Right ventricle myocardium inferior (tissue), 1 donor: ENCODE results near the gene TRABD2B. TPM values are rescaled to one million over a fixed set of nuclear protein-coding genes. Genes with fewer than 3 reads are reported as not detected.

Source experiments
- ATAC-seq: fragments of 200-7000 bp; cut with Tn5 transposase; one replicate; pipeline ENCODE4 v1.9.1; 2020; ENCODE audit warnings: mild to moderate bottlenecking, moderate library complexity
- DNase-seq: peaks from one replicate; pipeline ENCODE4 v3.0.0; 2021; ENCODE audit errors: missing footprints
- intact Hi-C: fragments of 100-400 bp; cut with DNase I; formaldehyde crosslinking; loops from one replicate; pipeline ENCODE4 v1.11.0; 2022
- total RNA-seq: library from RNA; stranded (reverse); fragmentation: NEBNext Ultra II Directional; extraction: Animal tissue kit (Norgen Biotek cat#: 25700); gene quantifications from one replicate; pipeline ENCODE4 v1.2.1, GENCODE V29; 2021
- donor health status: DM: no; HTN: yes; CAD: no; lungs with severe emphysema.

TRABD2B gene
- total RNA-seq, 1 donor from 2014 or later, result 0.57 TPM

GRCh38 chr1:47950471-47950870 is 46.7 kb downstream of the TRABD2B start:
- intact Hi-C loops, result no loop called here
- no peak for ATAC-seq
- no peak for DNase-seq

DNA sequence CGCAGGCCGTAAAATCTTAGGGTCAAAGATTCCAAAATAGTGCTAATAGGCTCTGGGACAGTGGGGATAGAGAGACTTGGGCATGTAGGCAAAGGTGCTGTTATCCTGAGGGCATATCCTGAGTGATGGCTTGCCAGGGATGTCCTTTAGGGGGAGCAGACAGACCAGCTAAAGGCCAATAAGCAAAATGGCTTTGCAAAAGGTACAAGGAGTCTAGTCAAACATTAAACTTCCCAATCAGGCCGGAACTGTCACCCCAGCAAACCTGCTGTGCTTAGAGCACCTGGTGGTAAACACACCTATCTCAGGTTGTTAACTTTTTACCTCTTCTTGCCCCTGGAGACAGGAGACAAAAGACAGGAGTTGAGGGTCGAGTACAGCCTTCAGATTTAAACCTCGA is 49.1 kb downstream of the TRABD2B start:
- intact Hi-C loops, result no loop called here
- ATAC-seq (no peak), DNase-seq (no peak)

DNA sequence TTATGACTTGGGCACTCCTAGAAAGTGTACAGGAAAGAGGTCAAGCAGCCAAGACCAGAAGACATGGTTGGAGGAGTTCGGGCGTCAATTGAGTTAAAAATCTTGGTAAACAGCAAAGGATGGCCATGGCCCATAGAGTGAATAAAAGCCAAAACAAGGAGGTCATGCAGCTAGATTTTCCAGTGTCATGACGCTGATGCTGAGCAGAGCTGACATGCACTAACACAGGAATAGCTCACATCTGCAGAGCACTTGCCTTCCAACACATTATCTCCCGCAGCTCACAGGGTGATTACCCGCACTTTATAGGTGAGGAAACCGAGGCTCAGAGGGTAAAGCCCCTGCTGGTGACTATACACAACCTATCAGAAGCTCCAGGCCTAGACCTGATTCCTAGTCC is 49.7 kb downstream of the TRABD2B start:
- ATAC-seq, result no peak
- DNase-seq, result no peak
- intact Hi-C loops, result no loop called here

DNA sequence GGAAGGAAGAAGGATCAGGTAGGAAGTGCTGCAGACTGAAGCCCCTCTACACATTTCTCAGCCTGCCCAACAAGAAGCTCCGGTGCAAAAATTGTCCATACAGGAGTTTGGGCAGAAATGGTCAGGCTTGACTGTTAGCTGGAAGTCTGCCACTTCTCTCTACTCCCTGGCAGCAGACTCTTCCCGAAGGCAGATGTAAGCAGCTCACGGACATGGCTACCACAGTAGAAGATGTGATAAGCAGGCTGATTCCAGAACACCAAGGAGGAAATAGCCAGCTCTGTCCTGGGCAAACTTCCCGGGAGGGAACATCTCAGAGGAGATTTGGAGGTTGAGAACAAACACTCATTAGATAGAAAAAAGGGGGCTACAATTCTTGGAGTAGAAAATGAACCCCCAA is 52.6 kb downstream of the TRABD2B start:
- no peak for ATAC-seq
- intact Hi-C loops, result loop anchor here (5.0 kb wide), 1 partner anchor 53 kb away; the partner anchor contains the start of gene TRABD2B
- DNase-seq, result no peak

DNA sequence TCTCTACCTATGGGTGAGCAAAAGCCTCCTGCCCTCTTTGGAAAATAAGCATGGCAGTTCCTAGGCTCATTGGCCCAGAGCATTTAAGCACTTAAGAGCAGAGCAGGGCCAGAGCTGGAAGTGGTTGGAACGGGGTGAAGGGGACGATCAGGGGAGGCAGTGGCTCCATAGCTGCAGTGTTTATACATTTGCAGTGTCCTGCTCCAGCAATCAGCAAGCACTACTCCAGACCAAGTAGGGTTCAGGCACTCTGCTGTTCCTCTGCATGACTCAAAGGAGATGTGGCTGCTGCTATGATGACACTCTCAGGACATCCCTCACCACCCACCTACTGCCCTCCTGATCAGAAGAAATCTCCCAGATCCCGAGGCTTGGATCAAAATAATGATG is 55.0 kb downstream of the TRABD2B start:
- no peak for ATAC-seq
- no peak for DNase-seq
- intact Hi-C loops, result loop anchor here (5.0 kb wide), 1 partner anchor 55 kb away; the partner anchor contains the start of gene TRABD2B

- no peak for ATAC-seq
- intact Hi-C loops, result loop anchor here (5.0 kb wide), 1 partner anchor 56 kb away; the partner anchor contains the start of gene TRABD2B
- DNase-seq, result no peak
These were observed 55.5 kb downstream of the TRABD2B start for GRCh38 chr1:47941609-47942239.

DNA sequence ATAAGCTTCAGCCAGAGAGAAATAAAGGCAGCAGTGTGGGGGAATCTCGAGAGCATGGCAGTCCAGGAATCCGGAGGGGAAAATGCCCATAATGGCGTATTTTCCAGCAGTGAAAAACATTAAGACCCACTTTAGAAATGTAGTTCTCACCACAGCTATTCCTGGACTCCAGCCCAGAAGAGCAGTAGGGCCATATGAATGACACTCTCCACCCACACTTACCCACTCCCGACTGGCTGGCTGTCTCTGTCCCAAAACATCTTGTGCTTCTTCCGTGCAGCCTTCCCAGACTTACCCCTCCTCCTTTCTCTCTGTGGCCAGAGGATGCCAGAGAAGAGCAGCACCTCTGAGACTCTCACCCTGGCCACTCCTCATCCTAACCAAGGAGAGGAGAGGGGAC is 56.4 kb downstream of the TRABD2B start:
- intact Hi-C loops, result loop anchor here (5.0 kb wide), 1 partner anchor 57 kb away; the partner anchor contains the start of gene TRABD2B
- ATAC-seq, result no peak
- DNase-seq, result no peak

- ATAC-seq (no peak), DNase-seq (no peak)
- intact Hi-C loops, result loop anchor here (5.0 kb wide), 1 partner anchor 57 kb away; the partner anchor contains the start of gene TRABD2B
These were observed 56.9 kb downstream of the TRABD2B start for GRCh38 chr1:47940326-47940725.

DNA sequence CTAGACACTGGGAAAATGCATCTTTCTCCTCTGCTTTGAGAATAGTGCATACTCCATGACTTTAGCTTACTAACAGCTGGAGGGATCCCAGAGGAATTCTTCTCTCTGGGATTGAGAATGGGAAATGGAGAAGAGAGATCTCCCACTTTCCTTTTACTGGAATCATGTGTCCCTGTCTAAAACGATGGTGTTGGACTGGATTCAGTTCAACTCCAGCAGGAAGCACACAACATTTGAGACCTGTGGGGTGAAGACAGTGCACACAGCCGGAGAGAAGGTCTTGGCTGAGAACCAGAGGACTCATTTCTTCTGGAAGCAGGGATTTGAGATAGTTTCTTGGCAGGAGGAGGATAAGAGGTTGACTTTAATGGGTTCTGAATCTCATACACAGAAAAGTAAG is 58.7 kb downstream of the TRABD2B start:
- ATAC-seq (peak; percentile 12), DNase-seq (no peak)
- intact Hi-C loops, result no loop called here

- intact Hi-C loops, result no loop called here
- no peak for ATAC-seq
- DNase-seq, result no peak
These were observed 59.5 kb downstream of the TRABD2B start for GRCh38 chr1:47937586-47938254.

- DNase-seq (no peak), ATAC-seq (no peak)
- intact Hi-C loops, result no loop called here
These were observed 60.2 kb downstream of the TRABD2B start for GRCh38 chr1:47936916-47937551.

GRCh38 chr1:47935856-47936255 is 61.3 kb downstream of the TRABD2B start:
- intact Hi-C loops, result no loop called here
- no peak for ATAC-seq
- no peak for DNase-seq

DNA sequence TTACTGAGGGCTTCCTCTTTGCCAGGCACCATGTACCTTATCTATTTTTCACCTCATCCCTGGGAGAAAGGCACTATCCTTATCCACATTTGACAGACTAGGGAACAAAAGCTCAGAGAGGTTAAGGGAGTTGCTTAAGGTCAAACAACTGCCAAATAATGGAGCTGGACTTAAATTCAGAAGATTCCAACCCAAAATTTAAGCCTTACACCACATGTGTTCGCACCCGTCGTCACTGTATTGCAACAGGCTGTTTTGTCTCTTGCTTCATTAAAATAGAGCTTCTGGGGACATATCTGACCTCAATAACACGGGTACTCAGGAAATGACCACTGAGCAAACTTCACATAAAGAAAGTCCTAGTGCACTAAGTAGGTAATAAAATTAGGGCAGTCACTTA is 62.0 kb downstream of the TRABD2B start:
- DNase-seq (no peak), ATAC-seq (peak; percentile 71)
- intact Hi-C loops, result no loop called here

DNA sequence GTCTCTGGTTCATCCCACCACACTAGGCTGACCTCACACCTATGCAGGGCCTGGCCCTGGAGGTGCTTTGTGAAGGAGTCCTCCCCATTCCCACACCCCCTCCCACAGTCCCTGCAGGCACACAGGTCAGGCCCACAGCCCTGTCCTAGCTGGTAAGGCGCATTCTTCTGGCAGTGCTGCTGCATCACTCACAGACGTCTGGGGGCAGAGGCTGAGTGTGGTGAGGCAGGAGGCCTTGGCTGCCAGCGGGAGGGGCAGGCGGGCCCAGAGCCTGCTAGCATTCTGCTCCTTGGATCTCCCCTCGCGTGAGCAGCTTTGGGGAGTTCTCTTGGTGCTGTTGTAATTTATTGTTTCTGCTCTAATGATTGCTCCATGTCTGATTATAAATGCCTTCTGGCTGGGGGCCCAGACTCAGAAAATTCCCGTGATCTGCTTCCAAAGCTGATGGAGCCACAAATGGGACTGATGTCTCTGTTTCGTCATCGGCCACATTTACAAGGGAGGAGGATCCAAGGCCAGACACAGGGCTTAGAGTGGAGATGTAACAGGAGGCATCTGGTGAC is 62.9 kb downstream of the TRABD2B start:
- peak; percentile 83 for ATAC-seq
- DNase-seq, result peak; percentile 75
- intact Hi-C loops, result no loop called here

DNA sequence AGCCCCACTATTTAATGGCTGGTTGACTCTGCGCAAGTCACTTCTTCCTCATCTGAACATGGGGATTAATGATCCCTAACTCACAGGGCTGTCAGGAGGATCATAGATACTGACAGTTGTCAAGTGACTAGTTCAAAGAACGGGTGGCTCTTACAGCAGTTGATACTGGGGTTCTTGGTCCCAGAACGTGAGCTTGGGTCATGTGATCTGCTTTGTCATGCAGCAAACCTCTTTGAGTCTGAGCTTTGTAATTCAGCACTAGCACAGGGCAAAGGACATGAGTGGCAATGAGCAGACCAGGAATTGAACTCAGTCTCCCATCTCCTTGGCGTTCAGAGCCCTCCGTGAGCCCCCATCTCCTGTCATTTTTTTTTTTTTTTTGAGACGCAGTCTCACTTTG is 64.4 kb downstream of the TRABD2B start:
- DNase-seq (no peak), ATAC-seq (no peak)
- intact Hi-C loops, result no loop called here

DNA sequence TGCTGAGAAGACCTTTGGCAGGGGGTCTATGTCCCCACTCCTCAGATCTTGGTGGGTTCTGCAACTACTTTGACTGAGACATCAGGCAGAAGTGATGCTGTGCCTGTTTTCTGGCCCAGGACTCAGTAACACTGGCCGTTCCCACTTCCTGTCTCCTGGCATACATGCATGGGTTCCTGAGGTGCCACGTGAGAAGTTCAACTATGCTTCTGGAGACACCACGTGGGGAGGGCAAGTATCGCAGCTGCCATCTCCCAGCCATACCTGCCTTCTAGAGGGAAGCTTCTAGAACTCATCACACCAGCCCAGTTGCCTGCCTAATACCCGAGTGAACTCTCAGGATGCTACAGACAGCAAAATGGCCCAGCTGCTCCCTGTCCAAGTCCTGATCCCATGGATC is 65.8 kb downstream of the TRABD2B start:
- DNase-seq (no peak), ATAC-seq (no peak)
- intact Hi-C loops, result no loop called here

DNA sequence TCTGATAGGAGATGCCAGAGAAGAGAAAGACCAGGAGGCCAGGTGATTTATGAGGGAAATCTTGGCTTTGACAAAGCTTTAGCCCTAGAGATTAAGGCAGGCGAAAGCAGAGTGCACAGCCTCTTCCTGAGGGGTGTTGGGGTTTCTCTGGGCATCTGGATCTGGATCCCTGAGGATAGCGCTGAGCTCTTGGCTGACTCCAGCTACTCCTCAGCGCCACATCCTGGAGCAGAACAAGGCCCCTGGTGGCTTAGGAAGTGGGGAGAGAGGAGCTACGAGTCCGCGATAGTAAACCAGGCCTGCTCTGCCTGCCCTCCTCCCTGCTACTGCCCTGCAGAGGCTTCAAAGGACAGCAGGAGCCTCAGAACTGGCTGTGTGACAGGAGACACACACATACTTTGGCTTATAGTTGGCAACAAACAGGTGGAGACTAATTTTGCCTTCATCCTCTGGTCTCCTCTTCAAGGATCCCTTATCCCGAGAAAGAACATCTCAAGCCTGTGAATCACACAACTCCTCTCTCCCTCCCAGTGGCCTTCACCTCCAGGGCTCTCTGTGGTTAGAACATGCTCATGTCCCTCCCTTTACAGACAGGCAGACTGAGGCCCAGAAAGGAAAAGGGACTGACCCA is 66.9 kb downstream of the TRABD2B start:
- intact Hi-C loops, result no loop called here
- ATAC-seq, result no peak

DNA sequence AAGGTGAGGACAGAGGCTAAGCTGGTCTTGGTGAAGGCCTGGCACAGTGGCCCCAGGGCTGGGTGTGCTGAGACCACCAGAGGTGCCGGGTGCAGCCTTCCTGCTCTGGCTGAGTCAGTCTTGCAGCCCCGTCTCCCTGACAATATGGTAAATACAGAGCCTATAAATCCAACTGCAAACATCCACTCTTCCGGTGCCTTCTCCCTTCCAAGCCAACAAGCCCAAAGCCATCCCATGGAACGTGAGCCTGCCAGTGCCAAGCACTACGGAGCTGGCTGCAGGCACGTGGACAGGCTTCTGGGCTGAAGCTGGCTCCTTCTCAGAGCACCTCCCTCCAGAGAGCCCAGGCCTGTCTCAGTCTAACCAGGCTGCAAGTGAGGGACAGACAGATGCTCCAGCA is 70.0 kb downstream of the TRABD2B start:
- ATAC-seq (no peak), DNase-seq (no peak)
- intact Hi-C loops, result no loop called here

More for the DNA sequence above, 66.9 kb downstream of the TRABD2B start:
- DNase-seq, result no peak

DNA sequence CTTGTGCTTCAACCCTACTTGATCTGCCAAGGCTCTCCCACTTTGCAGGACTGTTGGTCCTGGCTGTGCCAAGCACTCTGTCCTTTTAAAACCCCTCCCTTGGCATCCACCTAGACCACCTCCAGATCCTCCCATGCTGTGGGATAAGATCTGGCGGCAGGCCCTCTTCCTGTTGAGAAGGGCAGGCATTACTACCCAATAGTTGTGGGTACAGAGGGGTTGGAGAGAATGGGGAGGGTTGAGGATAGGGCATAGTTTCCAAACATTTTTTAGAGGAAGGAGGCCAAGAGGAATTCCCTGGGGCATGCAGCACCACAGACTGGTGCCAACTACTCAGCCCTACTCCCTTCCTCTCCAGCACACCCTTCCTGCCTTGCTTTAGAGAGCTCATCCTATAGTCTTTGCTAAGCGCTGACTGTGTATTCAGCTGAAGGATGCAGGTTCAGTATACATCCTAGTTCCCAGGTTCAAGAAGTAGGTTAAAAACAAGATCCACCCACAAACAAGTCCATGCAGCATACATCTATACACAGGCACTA is 70.7 kb downstream of the TRABD2B start:
- no peak for ATAC-seq
- no peak for DNase-seq
- intact Hi-C loops, result no loop called here
